SH-SY5Y (cell line): ENCODE data around the gene FAM167B.

ENCODE experiments used
- GATA2 ChIP-seq: IDR thresholded peaks from 2 replicates; pipeline ENCODE4 v1.6.1; 2011; ENCODE audit warnings: mild to moderate bottlenecking, low read depth, low read length
- GATA3 ChIP-seq: IDR thresholded peaks from 2 replicates; pipeline ENCODE4 v1.6.1; 2011; ENCODE audit warnings: low read depth, mild to moderate bottlenecking, low read length, moderate library complexity

DNA sequence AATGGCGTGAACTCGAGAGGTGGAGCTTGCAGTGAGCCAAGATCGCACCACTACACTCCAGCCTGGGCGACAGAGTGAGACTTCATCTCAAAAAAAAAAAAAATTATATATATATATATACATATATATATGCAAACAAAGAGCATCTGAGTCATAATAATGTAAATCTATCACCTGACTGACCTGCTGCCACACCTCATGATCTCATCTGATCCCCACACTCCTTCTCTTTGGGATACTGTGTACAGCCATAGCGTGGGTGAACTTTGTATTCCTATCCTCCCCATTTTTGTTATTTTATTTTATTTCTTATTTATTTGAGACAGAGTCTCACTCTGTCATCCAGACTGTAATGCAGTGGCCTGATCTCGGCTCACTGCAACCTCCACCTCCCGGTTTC lies 42.2 kb downstream of the FAM167B start:
- TF ChIP-seq GATA2 (no peak), GATA3 (no peak)
